SH-SY5Y (cell line): ENCODE measurements around the gene RAI1.

Source experiments
- GATA2 ChIP-seq: IDR thresholded peaks from 2 replicates; pipeline ENCODE4 v1.6.1; 2011; ENCODE audit warnings: mild to moderate bottlenecking, low read depth, low read length
- GATA3 ChIP-seq: IDR thresholded peaks from 2 replicates; pipeline ENCODE4 v1.6.1; 2011; ENCODE audit warnings: low read depth, mild to moderate bottlenecking, low read length, moderate library complexity

DNA sequence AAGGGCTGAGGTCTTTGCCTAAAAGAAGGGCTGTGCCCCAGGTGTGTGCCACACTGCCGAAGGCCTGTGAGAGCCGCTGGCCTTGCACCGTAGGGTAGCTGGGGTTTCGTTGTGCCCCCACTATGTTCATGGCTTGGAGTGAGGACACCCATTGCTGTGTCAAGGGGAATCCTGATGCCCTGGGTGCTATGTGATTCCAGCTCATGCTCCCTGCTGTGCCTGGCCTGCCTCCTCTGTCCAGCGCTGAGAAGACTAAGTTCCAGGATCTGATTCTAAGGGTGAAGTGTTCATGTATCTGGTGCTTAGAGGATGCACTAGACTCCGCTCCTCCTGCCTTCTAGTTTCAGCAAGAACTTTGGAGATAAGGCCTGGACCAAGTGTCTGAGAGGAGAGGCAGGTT lies 108.2 kb downstream of the RAI1 start:
- no peak for TF ChIP-seq GATA2
- no peak for TF ChIP-seq GATA3
